Colonic mucosa (tissue), 4 donors: Measurements from ENCODE around the gene PRDM1. TPM values are rescaled to one million over a fixed set of nuclear protein-coding genes. Genes with fewer than 3 reads are reported as not detected.

Experiments
- DNase-seq: peaks from one replicate; pipeline ENCODE4 v3.0.0-alpha.2; 2020
- H3K27ac ChIP-seq: fragments of 200-600 bp; one replicate; pipeline ENCODE4 v1.8.0; 2021
- H3K27me3 ChIP-seq: fragments of 200-600 bp; one replicate; pipeline ENCODE4 v1.8.0; 2021
- H3K36me3 ChIP-seq: fragments of 200-600 bp; one replicate; pipeline ENCODE4 v1.8.0; 2021
- H3K4me1 ChIP-seq: fragments of 200-600 bp; one replicate; pipeline ENCODE4 v1.8.0; 2021; ENCODE audit warnings: mild to moderate bottlenecking
- H3K4me3 ChIP-seq: fragments of 200-600 bp; one replicate; pipeline ENCODE4 v1.8.0; 2021
- H3K9ac ChIP-seq, 2 donors: one replicate each; pipeline ENCODE4 v1.7.0; 2013; ENCODE audit warnings: control low read depth in 2 of 2, low read depth in 2 of 2, low read length in 2 of 2
- H3K9me3 ChIP-seq: fragments of 200-600 bp; one replicate; pipeline ENCODE4 v1.8.0; 2021
- intact Hi-C: fragments of 100-400 bp; cut with DNase I; formaldehyde crosslinking; loops from one replicate; pipeline ENCODE4 v1.14.1; 2022
- total RNA-seq, 2 donors: library from RNA; stranded (reverse); fragmentation: NEBNext Ultra II Directional in 1 of 2; extraction: Animal tissue kit (Norgen Biotek cat#: 25700) in 1 of 2; gene quantifications; one replicate each; pipeline ENCODE4 v1.2.1, GENCODE V29; 2021
- TF ChIP-seq, protein P1 (sequence below): fragments of 200-600 bp; IDR thresholded peaks from one replicate; pipeline ENCODE4 v1.8.0; 2022; ENCODE audit warnings: antibody characterized with exemption, mild to moderate bottlenecking
- donor health status: healthy.
- donor health status: DM: no; HTN: no; CAD: no.
- donor health status: DM: no; HTN: no; CAD: no.

Gene PRDM1
- total RNA-seq, 2 donors from 2014 or later: 7.2 to 17.6 TPM

- TF ChIP-seq, protein P1, sequence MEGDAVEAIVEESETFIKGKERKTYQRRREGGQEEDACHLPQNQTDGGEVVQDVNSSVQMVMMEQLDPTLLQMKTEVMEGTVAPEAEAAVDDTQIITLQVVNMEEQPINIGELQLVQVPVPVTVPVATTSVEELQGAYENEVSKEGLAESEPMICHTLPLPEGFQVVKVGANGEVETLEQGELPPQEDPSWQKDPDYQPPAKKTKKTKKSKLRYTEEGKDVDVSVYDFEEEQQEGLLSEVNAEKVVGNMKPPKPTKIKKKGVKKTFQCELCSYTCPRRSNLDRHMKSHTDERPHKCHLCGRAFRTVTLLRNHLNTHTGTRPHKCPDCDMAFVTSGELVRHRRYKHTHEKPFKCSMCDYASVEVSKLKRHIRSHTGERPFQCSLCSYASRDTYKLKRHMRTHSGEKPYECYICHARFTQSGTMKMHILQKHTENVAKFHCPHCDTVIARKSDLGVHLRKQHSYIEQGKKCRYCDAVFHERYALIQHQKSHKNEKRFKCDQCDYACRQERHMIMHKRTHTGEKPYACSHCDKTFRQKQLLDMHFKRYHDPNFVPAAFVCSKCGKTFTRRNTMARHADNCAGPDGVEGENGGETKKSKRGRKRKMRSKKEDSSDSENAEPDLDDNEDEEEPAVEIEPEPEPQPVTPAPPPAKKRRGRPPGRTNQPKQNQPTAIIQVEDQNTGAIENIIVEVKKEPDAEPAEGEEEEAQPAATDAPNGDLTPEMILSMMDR: no peak
- Histone ChIP-seq H3K27ac (peak overlapping the region; percentile 60), H3K9me3 (no peaks in the 10 kb centered on the region), H3K9ac (peak overlapping the region; percentile 62 to 64), H3K27me3 (no peaks in the 10 kb centered on the region), H3K4me3 (peak overlapping the region; percentile 41), H3K36me3 (no peaks in the 10 kb centered on the region), H3K4me1 (peaks cover 5% of the 10 kb centered on the region)
- DNase-seq: no peak
- intact Hi-C loops: loop anchor here (5.0 to 10.0 kb wide), 2 partner anchors 355 to 603 kb away; no protein-coding TSS in a partner anchor
Measured at GRCh38 chr6:106087548-106088325, 1.6 kb downstream of the PRDM1 start.

GRCh38 chr6:106090001-106090400, 3.9 kb downstream of the PRDM1 start:
- TF ChIP-seq, protein P1: no peak
- Histone ChIP-seq H3K27ac (peak overlapping the region; percentile 26), H3K4me1 (peaks cover 5% of the 10 kb centered on the region), H3K9ac (no peak overlapping the region), H3K4me3 (peak overlapping the region; percentile 41), H3K27me3 (no peaks in the 10 kb centered on the region), H3K36me3 (no peaks in the 10 kb centered on the region), H3K9me3 (no peaks in the 10 kb centered on the region)
- intact Hi-C loops: loop anchor here (10.0 kb wide), 4 partner anchors 95 to 215 kb away; no protein-coding TSS in a partner anchor
- DNase-seq: no peak

DNA sequence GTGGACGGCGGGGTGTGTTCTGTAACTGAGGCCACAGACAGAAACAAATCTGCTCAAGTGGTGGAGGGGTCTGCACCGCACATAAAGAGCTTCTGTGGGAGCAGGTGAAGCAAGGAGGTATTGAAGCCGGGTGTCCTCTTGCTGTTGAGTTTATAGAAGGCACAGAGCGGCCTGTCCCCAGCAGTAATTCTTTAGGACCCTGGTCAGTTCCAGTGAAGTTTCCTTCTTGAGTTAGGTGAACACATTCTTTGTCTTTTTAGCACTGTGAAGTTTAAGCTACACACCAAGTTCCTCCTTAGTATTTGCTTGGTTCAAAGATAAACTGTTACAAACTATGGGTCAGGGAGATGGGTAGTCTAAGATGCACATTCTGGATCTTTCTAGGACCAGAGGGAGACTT, 6.1 kb downstream of the PRDM1 start:
- no peaks in the 10 kb centered on the region for H3K36me3 ChIP-seq
- H3K9ac ChIP-seq: peak overlapping the region in 1 of 2 donors; percentile 9
- no peak overlapping the region for H3K4me3 ChIP-seq
- TF ChIP-seq, protein P1: no peak
- no peak overlapping the region for H3K27ac ChIP-seq
- no peak for DNase-seq
- intact Hi-C loops: loop anchor here (10.0 kb wide), 4 partner anchors 97 to 213 kb away; no protein-coding TSS in a partner anchor
- H3K9me3 ChIP-seq: no peaks in the 10 kb centered on the region
- H3K4me1 ChIP-seq: no peaks in the 10 kb centered on the region
- H3K27me3 ChIP-seq: no peaks in the 10 kb centered on the region

DNA sequence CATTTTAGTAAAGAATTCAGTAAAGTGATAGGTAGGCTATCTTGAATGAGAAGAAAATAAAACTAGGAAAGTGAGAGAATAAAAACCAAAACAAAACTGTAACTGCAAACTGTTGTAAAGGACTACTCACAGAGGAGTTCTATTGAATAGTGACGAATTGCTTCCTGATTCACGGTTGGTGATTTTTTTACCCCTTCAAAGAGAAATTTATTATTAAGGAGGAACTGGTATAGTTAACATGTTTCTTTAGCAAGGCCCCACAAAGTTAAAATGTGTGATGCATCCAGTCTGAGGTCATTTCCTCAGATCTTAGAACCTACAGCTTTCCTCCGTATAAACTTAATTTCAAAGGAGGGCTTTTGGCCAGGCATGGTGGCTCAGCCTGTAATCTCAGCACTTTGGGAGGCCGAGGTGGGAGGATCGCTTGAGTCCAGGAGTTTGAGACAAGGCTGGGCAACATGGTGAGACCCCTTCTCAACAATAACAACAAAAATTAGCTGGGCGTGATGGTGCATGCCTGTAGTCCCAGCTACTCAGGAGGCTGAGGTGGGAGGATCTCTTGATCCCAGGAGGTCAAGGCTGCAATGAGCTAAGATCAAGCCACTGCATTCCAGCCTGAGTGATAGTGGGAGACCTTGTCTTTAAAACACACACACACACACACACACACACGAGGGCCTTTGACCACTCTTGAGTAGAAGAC, 8.3 kb downstream of the PRDM1 start:
- Histone ChIP-seq H3K4me3 (no peak overlapping the region), H3K9ac (no peak overlapping the region), H3K36me3 (no peaks in the 10 kb centered on the region), H3K9me3 (no peaks in the 10 kb centered on the region), H3K27me3 (no peaks in the 10 kb centered on the region), H3K4me1 (no peaks in the 10 kb centered on the region), H3K27ac (no peak overlapping the region)
- TF ChIP-seq, protein P1: no peak
- intact Hi-C loops: loop anchor here (10.0 kb wide), 4 partner anchors 100 to 210 kb away; no protein-coding TSS in a partner anchor
- DNase-seq: no peak

DNA sequence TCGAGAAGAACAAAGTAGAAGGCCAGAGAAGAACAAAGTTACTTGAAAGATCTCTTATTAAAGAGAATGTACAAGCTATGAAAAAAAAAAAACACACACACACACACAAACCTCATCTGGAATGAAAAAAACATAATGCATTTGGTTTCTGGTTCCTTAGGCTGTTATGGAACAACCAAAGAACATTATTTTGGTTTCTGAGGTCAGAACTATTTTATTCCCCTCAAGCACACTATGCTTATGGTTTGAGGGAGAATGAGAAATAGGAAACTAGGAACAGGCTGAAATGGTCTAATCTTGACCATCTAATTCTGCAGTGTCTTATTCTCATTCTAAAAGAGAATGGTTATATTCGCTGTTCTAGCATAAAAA, 8.8 kb downstream of the PRDM1 start:
- Histone ChIP-seq H3K36me3 (no peaks in the 10 kb centered on the region), H3K27me3 (no peaks in the 10 kb centered on the region), H3K27ac (no peak overlapping the region), H3K4me1 (no peaks in the 10 kb centered on the region), H3K4me3 (no peak overlapping the region), H3K9me3 (no peaks in the 10 kb centered on the region), H3K9ac (no peak overlapping the region)
- TF ChIP-seq, protein P1: no peak
- intact Hi-C loops: loop anchor here (10.0 kb wide), 4 partner anchors 100 to 210 kb away; no protein-coding TSS in a partner anchor
- DNase-seq: no peak
